H1 (cell line): ENCODE results near the gene ARID1B. TPM values are rescaled to one million over a fixed set of nuclear protein-coding genes. Genes with fewer than 3 reads are reported as not detected.

ENCODE experiments used
- CHD2 ChIP-seq: IDR thresholded peaks from 2 replicates; pipeline ENCODE4 v1.6.1; 2012; ENCODE audit warnings: low read length, improper control_type of control experiment
- SIX5 ChIP-seq: IDR thresholded peaks from 2 replicates; pipeline ENCODE4 v1.6.1; 2011; ENCODE audit warnings: mild to moderate bottlenecking, low read depth, low read length
- polyA plus RNA-seq, 7 experiments: library from polyadenylated mRNA; depleted of rRNA in 3 of 7; stranded (reverse) in 5 of 7; unstranded in 2 of 7; fragments of >200 nt in 5 of 7; fragments of 200-250 nt in 2 of 7; gene quantifications; 1 replicate in 5 of 7; 2 replicates in 1 of 7; 4 replicates in 1 of 7; pipeline versions ENCODE4 v1.2.1 to v1.2.3, GENCODE V29; 2011 to 2013; ENCODE audit warnings: missing spikeins in 2 of 7, mixed read lengths in 2 of 7
- total RNA-seq: library from RNA; stranded (reverse); fragmentation: NEBNext Ultra II Directional; extraction: Animal tissue kit (Norgen Biotek cat#: 25700); gene quantifications from 2 replicates; pipeline ENCODE4 v1.2.1, GENCODE V29; 2021
- TF ChIP-seq, protein P1 (sequence below): IDR thresholded peaks from 2 replicates; pipeline ENCODE4 v1.6.1; 2011; ENCODE audit warnings: low read depth, mild to moderate bottlenecking, low read length; ENCODE audit not compliant: insufficient read depth

Gene ARID1B
- total and polyA plus RNA-seq, 2 of the 8 experiments (the other 6 are each of a cell fraction or from before 2014, with no cell fraction given) = 24.3 to 70.3 TPM

DNA sequence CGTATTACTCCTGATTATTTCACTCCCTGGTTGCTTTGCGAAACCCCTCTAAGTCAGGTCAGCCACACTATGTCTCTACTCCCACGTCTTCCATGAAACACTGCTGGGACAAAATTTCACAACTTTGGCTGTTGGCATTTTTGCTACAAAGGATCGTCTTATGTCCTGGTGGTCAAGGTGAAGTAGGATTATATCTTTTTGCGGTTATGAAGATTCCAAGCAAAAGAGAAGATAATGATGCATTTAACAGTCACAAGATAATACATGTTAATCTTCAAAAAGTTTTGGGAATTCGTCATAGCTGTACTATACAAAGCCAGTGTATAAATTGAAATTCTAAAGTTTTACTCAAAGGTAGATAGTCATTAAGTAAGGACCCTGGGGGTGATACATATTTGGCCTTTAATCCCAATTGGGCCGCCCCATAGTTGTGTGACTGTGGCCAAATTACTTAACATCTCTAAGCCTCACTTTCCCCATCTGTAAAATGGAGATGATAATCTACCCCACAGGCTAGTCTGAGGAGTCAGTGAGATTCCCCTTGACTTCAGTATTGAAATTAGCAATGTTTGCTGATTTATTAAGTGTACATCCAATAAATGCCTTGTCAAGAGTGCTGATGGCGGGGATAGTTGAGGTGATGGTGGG is 212.1 kb downstream of the ARID1B start (continued):
- TF ChIP-seq, protein P1, sequence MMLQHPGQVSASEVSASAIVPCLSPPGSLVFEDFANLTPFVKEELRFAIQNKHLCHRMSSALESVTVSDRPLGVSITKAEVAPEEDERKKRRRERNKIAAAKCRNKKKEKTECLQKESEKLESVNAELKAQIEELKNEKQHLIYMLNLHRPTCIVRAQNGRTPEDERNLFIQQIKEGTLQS = no peak
- TF ChIP-seq SIX5 (no peak), CHD2 (no peak)
